ENCODE results near the gene PLVAP. TPM values are rescaled to one million over a fixed set of nuclear protein-coding genes. Genes with fewer than 3 reads are reported as not detected.

PLVAP gene
- total and polyA plus RNA-seq, 9 of the 15 experiments (the other 6 are each of a cell fraction or from before 2014, with no cell fraction given): 0.09 to 0.84 (median 0.51) TPM; not detected in 4

GRCh38 chr19:17390665-17391370 lies 13.7 kb upstream of the PLVAP start (continued):
- TF ChIP-seq ZNF311 (CRISPR knock-in tag; IDR thresholded peaks at IDR 0.05) (no peak), WHSC1 (IDR thresholded peaks at IDR 0.05; ENCODE audit: low read length) (no peak), TSC22D4 (tag; IDR thresholded peaks at IDR 0.05) (no peak), FUS (optimal IDR thresholded peaks at IDR 0.05; ENCODE audit: low read depth, low read length) (no peak), ZNF324 (CRISPR knock-in tag; IDR thresholded peaks at IDR 0.05) (no peak), GTF2E2 (tag; IDR thresholded peaks at IDR 0.05) (no peak), HMGN3 (IDR thresholded peaks at IDR 0.05; ENCODE audit: borderline replicate concordance, extremely low read depth, insufficient read length, low read depth, low read length) (peak; percentile 37), POLR2AphosphoS5 (IDR thresholded peaks at IDR 0.05; ENCODE audit: control insufficient read depth, insufficient read depth, low read depth, low read length) (no peak), E2F6 (IDR thresholded peaks at IDR 0.05; ENCODE audit: borderline replicate concordance in 1 of 2, extremely low read depth in 1 of 2, insufficient read depth in 1 of 2, insufficient read length in 1 of 2, low read depth in 1 of 2, low read length in 1 of 2, poor library complexity in 1 of 2, severe bottlenecking in 1 of 2) (peak; percentile 47 to 90), TEAD1 (CRISPR knock-in tag; IDR thresholded peaks at IDR 0.05) (peak in 1 of 2 experiments; percentile 54; a peak in 1 of 4 replicates), CC2D1A (IDR thresholded peaks at IDR 0.05) (0 out of 2 replicates have a peak, but pooled peaks have one; percentile 24), TBL1XR1 (IDR thresholded peaks at IDR 0.05; ENCODE audit: low read length in 2 of 2) (peak in 1 of 2 experiments; percentile 45; a peak in 1 of 4 replicates), ZNF445 (CRISPR knock-in tag; IDR thresholded peaks at IDR 0.05; ENCODE audit: low read depth) (no peak), GABPB2 (CRISPR knock-in tag; conservative IDR thresholded peaks at IDR 0.05) (no peak), ZNF512 (tag; IDR thresholded peaks at IDR 0.05) (no peak)

Data from K562 (cell line).